HepG2 (cell line): ENCODE data around the gene WDR31. TPM values are rescaled to one million over a fixed set of nuclear protein-coding genes. Genes with fewer than 3 reads are reported as not detected.

Source experiments
- FOXC1 ChIP-seq: sonication (generic); formaldehyde crosslinking; IDR thresholded peaks from 2 replicates; pipeline ENCODE4 v1.8.0; 2022; ENCODE audit warnings: mild to moderate bottlenecking, missing genetic modification reagents, borderline replicate concordance
- REPIN1 ChIP-seq: sonication (generic); formaldehyde crosslinking; IDR thresholded peaks from 2 replicates; pipeline ENCODE4 v1.8.0; 2022; ENCODE audit warnings: missing genetic modification reagents, low read depth, mild to moderate bottlenecking, borderline replicate concordance
- SP4 ChIP-seq: sonication (generic); formaldehyde crosslinking; IDR thresholded peaks from 2 replicates; pipeline ENCODE4 v1.8.1; 2023; ENCODE audit warnings: mild to moderate bottlenecking, missing genetic modification reagents
- ZMYM3 ChIP-seq: sonication (generic); formaldehyde crosslinking; IDR thresholded peaks from 2 replicates; pipeline ENCODE4 v1.5.1; 2020; ENCODE audit warnings: mild to moderate bottlenecking, missing genetic modification reagents
- ZNF333 ChIP-seq: sonication (generic); formaldehyde crosslinking; IDR thresholded peaks from 2 replicates; pipeline ENCODE4 v1.4.0; 2020; ENCODE audit warnings: mild to moderate bottlenecking, missing genetic modification reagents, borderline replicate concordance
- ZNF460 ChIP-seq: sonication (generic); formaldehyde crosslinking; IDR thresholded peaks from 2 replicates; pipeline ENCODE4 v1.5.1; 2020; ENCODE audit warnings: missing genetic modification reagents, mild to moderate bottlenecking, borderline replicate concordance
- ZNF576 ChIP-seq: sonication (generic); formaldehyde crosslinking; IDR thresholded peaks from 2 replicates; pipeline ENCODE4 v1.4.0; 2020; ENCODE audit warnings: mild to moderate bottlenecking, missing genetic modification reagents
- ZNF691 ChIP-seq: sonication (generic); formaldehyde crosslinking; IDR thresholded peaks from 2 replicates; pipeline ENCODE4 v1.4.0; 2020; ENCODE audit warnings: missing genetic modification reagents, low read depth, mild to moderate bottlenecking, borderline replicate concordance
- ZNF776 ChIP-seq: sonication (generic); formaldehyde crosslinking; IDR thresholded peaks from 2 replicates; pipeline ENCODE4 v1.4.0; 2020; ENCODE audit warnings: mild to moderate bottlenecking, missing genetic modification reagents
- ZNF816 ChIP-seq: sonication (generic); formaldehyde crosslinking; IDR thresholded peaks from 2 replicates; pipeline ENCODE4 v1.8.0; 2022; ENCODE audit warnings: missing genetic modification reagents, mild to moderate bottlenecking, borderline replicate concordance
- polyA plus RNA-seq, 8 experiments: library from polyadenylated mRNA; depleted of rRNA in 3 of 8; stranded (reverse) in 7 of 8; unstranded in 1 of 8; fragments of >200 nt; fragmentation: Illumina TruSeq in 4 of 8; extraction: Trizol in 4 of 8; gene quantifications; 2 replicates each; pipeline versions ENCODE4 v1.2.1 to v1.2.3, GENCODE V29; 2011 to 2016; ENCODE audit warnings: low read depth in 4 of 8, missing spikeins in 1 of 8, mixed read lengths in 1 of 8; ENCODE audit not compliant: insufficient read depth in 1 of 8
- total RNA-seq, 5 experiments: library from RNA; depleted of rRNA; stranded (reverse); fragments of >200 nt; fragmentation: Illumina TruSeq; extraction: Trizol; gene quantifications; 2 replicates each; pipeline ENCODE4 v1.2.3, GENCODE V29; 2016; ENCODE audit warnings: low read depth in 1 of 5
- TF ChIP-seq, protein P1 (sequence below): IDR thresholded peaks from 2 replicates; pipeline ENCODE4 v1.6.1; 2012; ENCODE audit warnings: inconsistent platforms

WDR31 gene
- total and polyA plus RNA-seq, 2 of the 13 experiments (the other 11 are each of a cell fraction or from before 2014, with no cell fraction given): 0.33 to 1.7 TPM

DNA sequence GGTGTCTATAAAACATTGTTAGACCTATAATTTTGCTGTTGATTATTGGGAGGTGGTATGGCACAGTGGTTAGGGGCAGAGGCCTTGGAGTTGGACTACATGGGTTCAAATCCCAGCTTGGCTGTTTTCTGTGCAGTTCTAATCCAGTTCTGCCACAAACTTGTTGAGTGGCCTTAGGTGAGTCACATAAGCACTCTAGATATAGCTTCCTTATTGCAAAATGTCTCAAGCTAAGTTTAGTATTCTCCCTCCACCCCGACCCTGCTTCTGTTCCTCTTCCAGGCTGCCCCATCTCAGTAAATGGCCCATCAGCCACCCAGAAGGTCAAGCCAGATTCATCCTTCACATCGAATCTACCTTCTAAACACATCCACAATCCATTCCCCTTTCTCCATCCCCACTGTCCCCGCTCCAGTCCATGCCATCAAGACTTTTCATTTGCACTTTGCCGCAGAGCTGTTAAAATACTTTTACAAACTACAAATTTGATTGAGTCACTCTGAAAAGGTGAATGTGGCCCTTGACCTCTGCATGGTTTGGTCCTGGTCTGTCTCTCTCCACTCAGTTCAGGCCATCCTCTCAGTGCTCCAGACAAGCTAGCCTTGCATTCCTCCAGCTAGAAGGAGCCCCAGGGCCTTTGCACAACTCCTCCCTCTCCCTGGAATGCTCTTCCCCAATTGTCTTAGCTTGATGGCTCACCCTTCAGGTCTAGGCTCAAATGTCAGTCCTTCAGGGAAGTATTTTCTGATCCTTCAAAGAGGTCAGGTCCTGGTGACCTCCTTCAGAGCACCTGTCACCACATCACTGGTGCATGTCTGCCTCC lies 46.7 kb upstream of the WDR31 start (continued):
- TF ChIP-seq ZNF691 (CRISPR knock-in tag): 0 out of 2 replicates have a peak, but pooled peaks have one; percentile 64
- TF ChIP-seq SP4 (CRISPR knock-in tag): peak; percentile 19; the same call in 1 of the 2 replicates
- TF ChIP-seq FOXC1: 0 out of 2 replicates have a peak, but pooled peaks have one; percentile 12
- no peak for TF ChIP-seq REPIN1 (CRISPR knock-in tag)
- TF ChIP-seq, protein P1, sequence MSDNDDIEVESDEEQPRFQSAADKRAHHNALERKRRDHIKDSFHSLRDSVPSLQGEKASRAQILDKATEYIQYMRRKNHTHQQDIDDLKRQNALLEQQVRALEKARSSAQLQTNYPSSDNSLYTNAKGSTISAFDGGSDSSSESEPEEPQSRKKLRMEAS: 0 out of 2 replicates have a peak, but pooled peaks have one; percentile 16
- peak; percentile 92 for TF ChIP-seq ZMYM3
- 0 out of 2 replicates have a peak, but pooled peaks have one; percentile 58 for TF ChIP-seq ZNF333
- TF ChIP-seq ZNF460 (CRISPR knock-in tag): 0 out of 2 replicates have a peak, but pooled peaks have one; percentile 8
- TF ChIP-seq ZNF776 (CRISPR knock-in tag): 0 out of 2 replicates have a peak, but pooled peaks have one; percentile 49
- 0 out of 2 replicates have a peak, but pooled peaks have one; percentile 65 for TF ChIP-seq ZNF576
- TF ChIP-seq ZNF816 (CRISPR knock-in tag): no peak
- TF ChIP-seq, all 625 proteins: peak for 17
